NK-92 (cell line): Measurements from ENCODE around the gene FCRL1.

Experiments used
- DNase-seq: peaks from one replicate; lab custom pipeline; 2025; ENCODE audit not compliant: unreplicated experiment; lab: John Stamatoyannopoulos, UW

FCRL1 gene

GRCh38 chr1:157803851-157804250 lies 16.1 kb downstream of the FCRL1 start:
- DNase-seq, result no peak

- no peak for DNase-seq
These were observed 19.9 kb downstream of the FCRL1 start for GRCh38 chr1:157799996-157800395.

- no peak for DNase-seq
These were observed 21.7 kb downstream of the FCRL1 start for GRCh38 chr1:157798211-157798610.

GRCh38 chr1:157785248-157785647 lies 34.7 kb downstream of the FCRL1 start:
- no peak for DNase-seq

- DNase-seq, result no peak
These were observed 35.1 kb downstream of the FCRL1 start for GRCh38 chr1:157784801-157785200.

- no peak for DNase-seq
These were observed 37.0 kb downstream of the FCRL1 start for GRCh38 chr1:157782931-157783330.

GRCh38 chr1:157781048-157781447 lies 38.9 kb downstream of the FCRL1 start:
- no peak for DNase-seq

- DNase-seq, result no peak
These were observed 42.9 kb downstream of the FCRL1 start, which contains the start of gene FCRL2 for GRCh38 chr1:157776971-157777391. Gene FCRL2 (minus strand): TSS chr1:157777132. CDS start chr1:157777073, 59 bp downstream.

- DNase-seq, result no peak
These were observed 44.6 kb downstream of the FCRL1 start for GRCh38 chr1:157775101-157775870.

- DNase-seq, result no peak
These were observed 45.5 kb downstream of the FCRL1 start for GRCh38 chr1:157774412-157774811.

GRCh38 chr1:157773493-157774350 lies 46.2 kb downstream of the FCRL1 start:
- DNase-seq, result no peak

- DNase-seq, result no peak
These were observed 48.1 kb downstream of the FCRL1 start for GRCh38 chr1:157771661-157772425.

- DNase-seq, result no peak
These were observed 49.4 kb downstream of the FCRL1 start for GRCh38 chr1:157770442-157771043.

- DNase-seq, result no peak
These were observed 53.1 kb downstream of the FCRL1 start for GRCh38 chr1:157766792-157767191.

- DNase-seq, result no peak
These were observed 61.9 kb downstream of the FCRL1 start for GRCh38 chr1:157758018-157758417.

GRCh38 chr1:157753611-157754010 lies 66.3 kb downstream of the FCRL1 start:
- no peak for DNase-seq

GRCh38 chr1:157751283-157751682 lies 68.6 kb downstream of the FCRL1 start:
- no peak for DNase-seq

- no peak for DNase-seq
These were observed 71.6 kb downstream of the FCRL1 start for GRCh38 chr1:157748262-157748817.
